Uterus (tissue), 2 donors: ENCODE data around the gene BEST1.

Source experiments
- POLR2A ChIP-seq, 2 donors: fragments of 450-650 bp; IDR thresholded peaks; one replicate each; pipeline ENCODE4 v1.6.1; 2016; ENCODE audit warnings: antibody characterized with exemption in 2 of 2, mild to moderate bottlenecking in 1 of 2, moderate library complexity in 1 of 2
- TF ChIP-seq, protein P1 (sequence below), 4 experiments: fragments of 200-600 bp in 2 of 4; fragments of 450-650 bp in 2 of 4; sonication (generic) in 2 of 4; IDR thresholded peaks; one replicate each; pipeline ENCODE4 v1.5.1; 2016 to 2019; ENCODE audit warnings: antibody characterized with exemption in 4 of 4, mild to moderate bottlenecking in 2 of 4, moderate library complexity in 1 of 4

DNA sequence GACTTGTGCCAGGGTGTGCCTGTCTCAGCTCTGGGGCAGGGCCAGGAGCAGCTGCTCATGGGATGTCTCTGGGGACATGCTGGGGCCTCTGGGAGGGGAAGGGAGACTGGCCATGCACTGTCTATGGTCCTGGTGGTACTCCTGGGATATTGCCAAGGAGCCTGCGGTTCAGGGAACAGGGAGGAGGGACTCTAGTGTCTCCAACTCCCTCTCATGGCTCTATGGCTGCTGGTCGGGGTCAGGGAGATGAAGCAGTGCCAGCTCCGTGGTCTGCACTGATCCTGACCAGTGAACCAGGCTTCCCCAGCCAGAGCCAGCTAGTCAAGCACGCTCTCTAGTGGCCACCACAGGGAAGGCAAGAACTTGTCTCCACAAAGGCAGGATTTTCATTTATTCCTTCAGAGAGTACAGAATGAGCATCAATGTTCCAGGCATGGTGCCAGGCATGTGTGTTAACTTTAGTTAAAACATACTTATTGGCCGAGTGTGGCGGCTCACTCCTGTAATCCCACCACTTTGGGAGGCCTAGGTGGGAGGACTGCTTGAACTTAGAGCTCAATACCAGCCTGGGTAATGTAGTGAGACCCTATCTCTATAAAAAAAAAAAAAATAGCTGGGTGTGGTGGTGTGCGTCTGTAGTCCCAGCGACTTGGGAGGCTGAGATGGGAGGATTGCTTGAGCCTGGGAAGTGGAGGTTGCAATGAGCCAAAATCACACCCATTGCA is 2.5 kb upstream of the BEST1 start:
- TF ChIP-seq, protein P1, sequence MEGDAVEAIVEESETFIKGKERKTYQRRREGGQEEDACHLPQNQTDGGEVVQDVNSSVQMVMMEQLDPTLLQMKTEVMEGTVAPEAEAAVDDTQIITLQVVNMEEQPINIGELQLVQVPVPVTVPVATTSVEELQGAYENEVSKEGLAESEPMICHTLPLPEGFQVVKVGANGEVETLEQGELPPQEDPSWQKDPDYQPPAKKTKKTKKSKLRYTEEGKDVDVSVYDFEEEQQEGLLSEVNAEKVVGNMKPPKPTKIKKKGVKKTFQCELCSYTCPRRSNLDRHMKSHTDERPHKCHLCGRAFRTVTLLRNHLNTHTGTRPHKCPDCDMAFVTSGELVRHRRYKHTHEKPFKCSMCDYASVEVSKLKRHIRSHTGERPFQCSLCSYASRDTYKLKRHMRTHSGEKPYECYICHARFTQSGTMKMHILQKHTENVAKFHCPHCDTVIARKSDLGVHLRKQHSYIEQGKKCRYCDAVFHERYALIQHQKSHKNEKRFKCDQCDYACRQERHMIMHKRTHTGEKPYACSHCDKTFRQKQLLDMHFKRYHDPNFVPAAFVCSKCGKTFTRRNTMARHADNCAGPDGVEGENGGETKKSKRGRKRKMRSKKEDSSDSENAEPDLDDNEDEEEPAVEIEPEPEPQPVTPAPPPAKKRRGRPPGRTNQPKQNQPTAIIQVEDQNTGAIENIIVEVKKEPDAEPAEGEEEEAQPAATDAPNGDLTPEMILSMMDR (IDR thresholded peaks at IDR 0.05) = peak; percentile 93 to 97 (median 97)
- TF ChIP-seq POLR2A (IDR thresholded peaks at IDR 0.05) = peak in 1 of 2 donors; percentile 5
